NT2/D1 (cell line): ENCODE measurements around the gene ADAMTS19.

Source experiments
- YY1 ChIP-seq: IDR thresholded peaks from 2 replicates; pipeline ENCODE4 v1.6.1; 2011; ENCODE audit not compliant: insufficient read length, insufficient read depth
- ZNF274 ChIP-seq: IDR thresholded peaks from 2 replicates; pipeline ENCODE4 v1.6.1; 2011; ENCODE audit warnings: mild to moderate bottlenecking, low read depth, low read length

DNA sequence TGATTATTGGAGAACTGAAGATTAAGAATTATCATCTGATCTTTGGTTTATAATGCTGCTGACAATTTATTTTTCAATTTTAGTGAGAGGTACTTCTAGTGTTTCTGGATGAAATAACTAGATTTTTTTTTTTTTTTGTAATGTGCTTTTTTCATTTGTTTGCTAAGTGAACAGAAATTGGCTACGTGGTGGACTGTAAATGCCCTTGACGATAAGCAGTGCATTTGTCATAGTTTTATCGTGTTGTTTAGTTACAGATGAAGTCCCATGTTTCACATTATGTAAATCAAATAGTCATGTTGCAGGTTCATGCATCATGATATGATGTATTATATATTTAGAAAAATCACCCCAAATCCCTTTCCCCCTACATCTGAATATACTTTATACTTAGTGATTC lies 81.0 kb downstream of the ADAMTS19 start:
- TF ChIP-seq YY1 (no peak), ZNF274 (no peak)
